Peyer's patch (tissue), 4 donors: Measurements from ENCODE around the gene PNPLA1. TPM values are rescaled to one million over a fixed set of nuclear protein-coding genes. Genes with fewer than 3 reads are reported as not detected.

Experiments used
- DNase-seq, 3 donors: peaks; one replicate each; pipeline ENCODE4 v3.0.0-alpha.2; 2017 to 2019
- H3K27ac ChIP-seq, 4 donors: fragments of 200-600 bp; sonication (generic); one replicate each; pipeline ENCODE4 v1.5.1; 2016 to 2019
- H3K27me3 ChIP-seq, 2 donors: fragments of 200-600 bp; sonication (generic); one replicate each; pipeline ENCODE4 v1.5.1; 2019
- H3K36me3 ChIP-seq, 3 donors: fragments of 200-600 bp; sonication (generic); one replicate each; pipeline ENCODE4 v1.5.1; 2016 to 2019
- H3K4me1 ChIP-seq, 4 donors: fragments of 200-600 bp; sonication (generic); one replicate each; pipeline ENCODE4 v1.5.1; 2016 to 2019
- H3K4me3 ChIP-seq, 4 donors: fragments of 200-600 bp; sonication (generic); 1 replicate in 3 of 4; 2 replicates in 1 of 4; pipeline ENCODE4 v1.5.1; 2016 to 2019; ENCODE audit warnings: mild to moderate bottlenecking in 1 of 4
- H3K9me3 ChIP-seq, 4 donors: fragments of 200-600 bp; sonication (generic); one replicate each; pipeline ENCODE4 v1.5.1; 2016 to 2019; ENCODE audit warnings: mild to moderate bottlenecking in 1 of 4
- POLR2A ChIP-seq, 2 donors: fragments of 450-650 bp; IDR thresholded peaks; one replicate each; pipeline ENCODE4 v1.5.1; 2017; ENCODE audit warnings: antibody characterized with exemption in 2 of 2, mild to moderate bottlenecking in 2 of 2, moderate library complexity in 2 of 2
- total RNA-seq, 4 donors: library from RNA; depleted of rRNA; stranded (reverse); fragments of >200 nt; gene quantifications; one replicate each; pipeline ENCODE4 v1.1.0, GENCODE V29; 2016
- TF ChIP-seq, protein P1 (sequence below), 6 experiments: fragments of 450-650 bp in 4 of 6; fragments of 200-600 bp in 2 of 6; sonication (generic) in 1 of 6; IDR thresholded peaks; one replicate each; pipeline ENCODE4 v1.5.1; 2017 to 2019; ENCODE audit warnings: antibody characterized with exemption in 6 of 6, mild to moderate bottlenecking in 3 of 6, moderate library complexity in 1 of 6

Gene PNPLA1
- total RNA-seq, 4 donors from 2014 or later: 1.3 to 4.0 (median 3.0) TPM; not detected in 1

DNA sequence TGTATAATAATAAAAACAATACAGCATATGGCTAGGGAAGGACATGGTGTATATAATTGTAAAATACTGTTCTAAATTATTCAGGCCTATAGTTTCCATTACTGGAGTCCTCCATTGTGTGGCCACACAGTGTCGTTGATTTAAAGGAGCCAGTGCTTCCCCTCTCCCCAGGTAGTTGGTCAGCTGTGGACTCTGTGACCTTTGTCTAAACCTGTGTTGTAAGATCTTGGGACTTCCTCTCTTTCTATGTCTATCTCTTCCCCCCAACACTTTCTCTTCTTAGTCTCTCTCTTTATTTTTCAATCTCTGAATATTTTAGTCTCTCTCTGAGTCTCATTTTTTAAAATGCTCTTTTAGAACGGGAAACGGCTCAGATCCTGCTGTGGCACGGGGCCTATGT is 37.7 kb upstream of the PNPLA1 start:
- DNase-seq: no peak
- H3K36me3 ChIP-seq: peaks cover 0 to 57% (median 0%) of the 10 kb centered on the region in 3 donors
- TF ChIP-seq POLR2A (IDR thresholded peaks at IDR 0.05): no peak
- TF ChIP-seq, protein P1, sequence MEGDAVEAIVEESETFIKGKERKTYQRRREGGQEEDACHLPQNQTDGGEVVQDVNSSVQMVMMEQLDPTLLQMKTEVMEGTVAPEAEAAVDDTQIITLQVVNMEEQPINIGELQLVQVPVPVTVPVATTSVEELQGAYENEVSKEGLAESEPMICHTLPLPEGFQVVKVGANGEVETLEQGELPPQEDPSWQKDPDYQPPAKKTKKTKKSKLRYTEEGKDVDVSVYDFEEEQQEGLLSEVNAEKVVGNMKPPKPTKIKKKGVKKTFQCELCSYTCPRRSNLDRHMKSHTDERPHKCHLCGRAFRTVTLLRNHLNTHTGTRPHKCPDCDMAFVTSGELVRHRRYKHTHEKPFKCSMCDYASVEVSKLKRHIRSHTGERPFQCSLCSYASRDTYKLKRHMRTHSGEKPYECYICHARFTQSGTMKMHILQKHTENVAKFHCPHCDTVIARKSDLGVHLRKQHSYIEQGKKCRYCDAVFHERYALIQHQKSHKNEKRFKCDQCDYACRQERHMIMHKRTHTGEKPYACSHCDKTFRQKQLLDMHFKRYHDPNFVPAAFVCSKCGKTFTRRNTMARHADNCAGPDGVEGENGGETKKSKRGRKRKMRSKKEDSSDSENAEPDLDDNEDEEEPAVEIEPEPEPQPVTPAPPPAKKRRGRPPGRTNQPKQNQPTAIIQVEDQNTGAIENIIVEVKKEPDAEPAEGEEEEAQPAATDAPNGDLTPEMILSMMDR (IDR thresholded peaks at IDR 0.05): no peak

DNA sequence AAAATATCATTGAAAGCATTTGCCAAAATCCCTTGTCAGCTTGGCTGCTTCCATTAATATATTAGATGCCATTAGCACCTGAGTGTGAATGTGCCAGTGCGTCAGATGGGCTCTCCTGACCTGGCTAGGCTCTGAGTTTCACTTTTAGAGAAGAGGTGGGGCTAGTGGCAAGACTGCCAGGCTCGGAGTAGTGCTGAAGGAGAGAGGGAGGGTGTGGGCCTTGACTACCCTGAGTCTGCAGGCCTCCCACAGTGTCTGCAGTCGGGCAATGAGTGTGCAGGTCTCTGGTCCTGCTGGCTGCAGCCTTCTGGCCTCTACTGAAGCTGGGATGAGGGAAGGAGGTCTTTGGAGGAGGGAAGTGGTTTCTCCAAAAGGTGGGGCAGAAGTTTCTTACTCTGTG is 34.6 kb upstream of the PNPLA1 start:
- H3K36me3 ChIP-seq: peaks cover 0 to 28% (median 0%) of the 10 kb centered on the region in 3 donors

More for the DNA sequence above, 37.7 kb upstream of the PNPLA1 start:
- Histone ChIP-seq H3K4me3 (no peak overlapping the region), H3K4me1 (peaks cover 0 to 4% (median 0%) of the 10 kb centered on the region in 4 donors), H3K27me3 (no peaks in the 10 kb centered on the region), H3K9me3 (no peaks in the 10 kb centered on the region), H3K27ac (no peak overlapping the region)

DNA sequence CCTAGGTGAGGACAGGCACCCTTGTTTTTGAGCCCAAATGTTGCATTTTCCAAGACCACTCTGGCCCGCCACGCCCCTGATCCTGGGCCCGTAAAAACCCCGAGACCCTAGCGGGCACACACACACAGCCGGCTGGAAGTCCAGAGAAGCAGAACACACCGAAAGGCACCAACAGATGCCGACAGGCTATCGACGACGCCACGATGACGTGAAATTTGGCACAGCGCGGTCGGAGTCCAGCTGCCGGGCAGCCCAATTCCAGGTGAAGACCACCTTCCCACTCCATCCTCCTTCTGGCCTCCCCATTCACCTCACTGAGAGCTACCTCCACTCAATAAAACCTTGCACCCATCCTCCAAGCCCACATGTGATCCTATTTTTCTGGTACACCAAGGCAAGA is 34.0 kb upstream of the PNPLA1 start:
- Histone ChIP-seq H3K4me1 (no peaks in the 10 kb centered on the region), H3K4me3 (no peak overlapping the region), H3K27ac (no peak overlapping the region), H3K36me3 (peaks cover 0 to 23% (median 0%) of the 10 kb centered on the region in 3 donors), H3K9me3 (no peaks in the 10 kb centered on the region), H3K27me3 (no peaks in the 10 kb centered on the region)
- TF ChIP-seq, protein P1 (IDR thresholded peaks at IDR 0.05): no peak
- TF ChIP-seq POLR2A (IDR thresholded peaks at IDR 0.05): no peak
- no peak for DNase-seq

More for the DNA sequence above, 34.6 kb upstream of the PNPLA1 start:
- H3K27me3 ChIP-seq: no peaks in the 10 kb centered on the region
- no peak overlapping the region for H3K27ac ChIP-seq
- H3K4me1 ChIP-seq: no peaks in the 10 kb centered on the region
- TF ChIP-seq, protein P1 (IDR thresholded peaks at IDR 0.05): no peak
- TF ChIP-seq POLR2A (IDR thresholded peaks at IDR 0.05): no peak
- no peak for DNase-seq
- no peaks in the 10 kb centered on the region for H3K9me3 ChIP-seq
- no peak overlapping the region for H3K4me3 ChIP-seq

DNA sequence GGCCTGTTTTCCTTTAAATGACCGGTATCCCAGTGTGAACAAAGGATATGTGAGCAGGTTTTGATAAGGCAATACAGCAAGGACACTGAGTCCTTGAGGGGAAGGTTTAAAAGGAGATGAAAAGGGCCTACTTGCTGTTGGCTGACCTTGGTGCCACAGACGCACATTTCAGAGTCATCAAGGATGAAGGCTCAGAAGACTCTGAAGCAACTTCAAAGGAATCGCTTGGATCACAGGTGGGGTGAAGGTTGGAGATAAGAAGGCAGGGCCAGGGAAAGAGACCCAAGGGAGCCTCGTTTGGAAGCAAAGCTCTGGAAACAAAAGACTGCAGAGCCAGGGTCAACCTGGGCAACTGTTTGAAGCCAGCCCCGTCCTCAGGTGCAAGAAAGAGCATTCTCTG is 30.1 kb upstream of the PNPLA1 start:
- no peak for DNase-seq
- Histone ChIP-seq H3K4me1 (no peaks in the 10 kb centered on the region), H3K27me3 (no peaks in the 10 kb centered on the region), H3K4me3 (no peak overlapping the region), H3K27ac (no peak overlapping the region), H3K36me3 (peaks cover 0 to 7% (median 0%) of the 10 kb centered on the region in 3 donors), H3K9me3 (no peaks in the 10 kb centered on the region)
- TF ChIP-seq, protein P1 (IDR thresholded peaks at IDR 0.05): no peak
- no peak for TF ChIP-seq POLR2A (IDR thresholded peaks at IDR 0.05)

DNA sequence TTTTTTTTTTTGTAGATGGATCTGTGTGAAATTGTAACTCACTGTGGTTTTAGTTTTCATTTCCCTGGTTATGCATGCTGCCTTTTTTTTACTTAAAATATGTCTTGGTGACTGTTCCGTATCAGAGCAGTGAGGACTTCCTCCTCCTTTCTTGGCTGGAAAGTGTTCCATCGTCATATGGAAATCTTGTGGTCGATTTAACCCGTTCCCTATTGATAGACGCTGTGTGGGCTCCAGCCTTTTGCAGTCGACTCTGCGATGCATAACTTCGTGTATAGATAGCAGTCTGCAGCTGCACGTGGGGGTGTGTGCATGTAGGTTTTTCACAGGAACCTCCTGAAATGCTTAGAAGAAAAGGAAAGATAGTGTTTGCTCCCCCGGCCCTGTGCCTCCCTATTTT is 28.1 kb upstream of the PNPLA1 start:
- no peak overlapping the region for H3K4me3 ChIP-seq
- H3K9me3 ChIP-seq: no peaks in the 10 kb centered on the region
- DNase-seq: no peak
- no peaks in the 10 kb centered on the region for H3K27me3 ChIP-seq
- H3K36me3 ChIP-seq: no peaks in the 10 kb centered on the region
- TF ChIP-seq POLR2A (IDR thresholded peaks at IDR 0.05): no peak
- TF ChIP-seq, protein P1 (IDR thresholded peaks at IDR 0.05): no peak
- H3K4me1 ChIP-seq: peaks cover 0 to 5% (median 0%) of the 10 kb centered on the region in 4 donors
- H3K27ac ChIP-seq: no peak overlapping the region

DNA sequence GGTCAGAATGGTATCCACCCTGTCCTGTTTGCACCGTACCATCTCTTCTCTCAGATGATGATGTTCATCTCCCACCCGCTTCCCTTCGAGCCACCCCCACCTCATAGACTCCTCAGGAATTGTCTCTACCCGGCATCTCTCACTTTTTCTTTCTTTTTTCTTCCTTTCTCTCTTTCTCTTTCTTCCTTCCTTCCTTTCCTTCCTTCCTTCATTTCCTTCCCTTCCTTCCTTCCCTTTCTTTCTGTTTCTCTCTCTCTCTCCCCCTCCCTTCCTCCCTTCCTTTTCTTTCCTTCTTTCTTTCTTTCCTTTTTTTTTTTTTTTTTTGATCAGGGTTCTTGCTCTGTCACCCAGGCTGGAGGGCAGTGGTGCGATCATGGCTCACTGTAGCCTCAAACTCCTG is 27.7 kb upstream of the PNPLA1 start:
- no peaks in the 10 kb centered on the region for H3K9me3 ChIP-seq
- no peak overlapping the region for H3K4me3 ChIP-seq
- H3K27ac ChIP-seq: no peak overlapping the region
- DNase-seq: no peak
- H3K4me1 ChIP-seq: peaks cover 0 to 5% (median 0%) of the 10 kb centered on the region in 4 donors
- no peak for TF ChIP-seq POLR2A (IDR thresholded peaks at IDR 0.05)
- TF ChIP-seq, protein P1 (IDR thresholded peaks at IDR 0.05): no peak
- no peaks in the 10 kb centered on the region for H3K36me3 ChIP-seq
- no peaks in the 10 kb centered on the region for H3K27me3 ChIP-seq
